ENCODE data around the gene SESN1. TPM values are rescaled to one million over a fixed set of nuclear protein-coding genes. Genes with fewer than 3 reads are reported as not detected.

Gene SESN1
- total RNA-seq, 1 donor from 2014 or later: 38.1 TPM

DNA sequence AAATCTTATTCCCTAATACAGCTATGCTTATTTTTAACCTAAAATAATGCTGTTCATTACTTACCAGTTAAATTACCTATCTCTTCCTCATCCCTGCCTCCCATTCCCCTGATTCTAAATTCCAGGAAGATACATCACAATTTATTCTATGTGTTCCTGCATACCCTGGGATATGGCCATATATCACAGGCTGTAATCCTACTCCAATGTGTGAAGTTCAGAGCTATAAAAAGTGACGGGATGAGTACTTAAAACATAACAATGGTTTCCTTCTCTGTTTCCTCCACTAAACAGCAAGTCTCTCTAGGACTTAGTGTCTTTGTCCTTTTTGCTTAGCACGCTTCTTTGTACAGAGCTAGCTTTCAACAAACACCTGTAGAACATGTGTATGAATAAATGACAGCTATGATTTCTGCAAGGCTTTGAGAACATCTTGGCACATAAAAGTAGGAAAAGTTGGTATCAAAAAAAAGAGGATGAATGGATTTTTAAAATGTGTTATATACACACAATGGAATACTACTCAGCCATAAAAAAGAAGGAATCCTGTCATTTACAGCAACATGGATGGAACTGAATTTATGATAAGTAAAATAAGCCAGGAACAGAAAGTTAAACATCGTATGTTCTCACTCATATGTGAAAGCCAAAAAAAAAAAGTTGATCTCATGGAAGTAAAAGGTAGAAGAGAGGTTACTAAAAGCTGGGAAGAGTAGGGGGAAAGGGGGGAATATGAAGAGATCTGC is 45.8 kb downstream of the SESN1 start:
- intact Hi-C loops (cut with DNase I): no loop called here
- no peak for DNase-seq (ENCODE audit: low spot score)

DNA sequence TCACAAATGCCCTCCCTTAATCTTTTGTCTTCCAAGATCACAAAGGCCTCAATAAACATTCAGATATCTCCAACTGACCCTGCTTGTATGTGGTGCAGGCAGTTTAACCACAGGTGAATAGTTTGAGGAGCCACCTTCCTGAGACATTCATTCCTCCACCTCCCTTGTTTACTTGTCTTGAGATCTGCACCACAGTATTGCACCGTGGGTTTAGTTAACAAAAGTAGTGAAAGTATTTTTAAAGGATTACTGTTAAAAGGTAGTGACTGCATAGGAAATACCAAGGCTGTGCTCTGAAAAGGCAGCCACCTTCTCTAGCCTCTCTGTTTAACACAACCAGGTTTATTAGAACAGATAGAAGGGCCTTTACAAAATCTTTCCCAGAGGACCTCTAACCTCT is 46.5 kb downstream of the SESN1 start:
- intact Hi-C loops (cut with DNase I): no loop called here
- ATAC-seq: no peak
- DNase-seq (ENCODE audit: low spot score): no peak

More for the DNA sequence above, 45.8 kb downstream of the SESN1 start:
- ATAC-seq: no peak

DNA sequence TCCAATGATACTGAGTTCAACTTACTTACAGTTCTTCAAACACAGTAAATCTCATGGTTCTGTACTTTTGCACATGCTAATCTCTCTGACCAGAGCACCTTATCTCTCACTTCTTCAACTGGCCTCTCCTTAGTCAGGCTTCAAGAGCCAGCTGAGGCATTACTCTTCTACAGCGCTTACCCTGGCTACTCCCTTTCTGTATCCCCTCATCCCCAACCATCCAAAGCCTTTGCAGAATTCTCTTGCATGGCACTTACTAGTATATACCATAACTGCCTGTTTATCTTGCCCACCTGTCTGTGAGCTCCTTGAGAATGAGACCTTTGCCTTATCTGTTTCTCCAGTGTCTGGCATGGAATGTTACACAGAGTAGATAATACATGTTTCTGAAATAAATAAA is 49.2 kb downstream of the SESN1 start:
- intact Hi-C loops (cut with DNase I): no loop called here
- DNase-seq (ENCODE audit: low spot score) (no peak), ATAC-seq (no peak)

DNA sequence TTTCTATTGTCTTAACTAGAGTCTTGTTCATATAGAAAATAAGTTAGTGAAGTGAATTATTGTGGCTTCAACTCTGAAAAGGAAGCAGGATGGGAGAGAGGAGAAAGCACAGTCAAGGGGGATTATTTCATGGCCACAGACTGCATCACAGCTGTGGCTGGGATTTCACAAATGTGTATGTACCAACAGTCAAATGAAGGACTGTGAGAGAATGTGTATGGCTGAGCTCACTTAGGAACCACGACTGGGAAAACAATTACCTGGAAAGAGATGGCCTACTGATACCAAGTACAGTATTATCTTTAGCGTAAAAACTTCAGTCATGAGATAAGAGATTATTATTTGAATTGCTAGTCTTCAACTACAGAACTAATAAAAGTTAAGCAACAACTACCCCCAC is 54.9 kb downstream of the SESN1 start:
- DNase-seq (ENCODE audit: low spot score): no peak
- no peak for ATAC-seq
- intact Hi-C loops (cut with DNase I): no loop called here

- ATAC-seq (no peak), DNase-seq (ENCODE audit: low spot score) (no peak)
- intact Hi-C loops (cut with DNase I): no loop called here
Measured at GRCh38 chr6:109038837-109039398, 55.7 kb downstream of the SESN1 start.

- ATAC-seq (peak; percentile 63), DNase-seq (ENCODE audit: low spot score) (no peak)
- intact Hi-C loops (cut with DNase I): no loop called here
Measured at GRCh38 chr6:109036574-109037294, 57.9 kb downstream of the SESN1 start.

- ATAC-seq (no peak), DNase-seq (ENCODE audit: low spot score) (no peak)
- intact Hi-C loops (cut with DNase I): no loop called here
Measured at GRCh38 chr6:109034526-109034925, 60.1 kb downstream of the SESN1 start.

DNA sequence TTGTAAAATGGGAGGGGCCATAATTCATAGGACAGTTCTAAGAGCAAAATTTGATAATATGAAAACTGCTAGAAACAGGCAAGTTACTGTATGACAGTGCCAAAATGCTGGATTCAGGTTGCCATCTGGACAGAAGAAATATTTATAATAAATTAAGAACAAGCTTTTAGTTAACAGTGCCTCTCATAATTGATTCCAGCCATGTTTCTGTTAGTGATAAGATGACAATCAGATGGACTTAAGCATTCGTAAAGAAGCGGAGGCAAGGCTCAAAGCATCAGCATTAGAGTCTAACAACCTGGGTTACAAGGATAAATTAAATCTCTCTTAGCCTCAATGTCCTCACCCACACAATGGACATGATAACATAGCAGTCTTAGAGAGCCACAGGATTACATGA is 61.0 kb downstream of the SESN1 start:
- ATAC-seq (no peak), DNase-seq (ENCODE audit: low spot score) (no peak)
- intact Hi-C loops (cut with DNase I): no loop called here

- ATAC-seq (no peak), DNase-seq (ENCODE audit: low spot score) (no peak)
- intact Hi-C loops (cut with DNase I): no loop called here
Measured at GRCh38 chr6:109031416-109031815, 63.2 kb downstream of the SESN1 start.

DNA sequence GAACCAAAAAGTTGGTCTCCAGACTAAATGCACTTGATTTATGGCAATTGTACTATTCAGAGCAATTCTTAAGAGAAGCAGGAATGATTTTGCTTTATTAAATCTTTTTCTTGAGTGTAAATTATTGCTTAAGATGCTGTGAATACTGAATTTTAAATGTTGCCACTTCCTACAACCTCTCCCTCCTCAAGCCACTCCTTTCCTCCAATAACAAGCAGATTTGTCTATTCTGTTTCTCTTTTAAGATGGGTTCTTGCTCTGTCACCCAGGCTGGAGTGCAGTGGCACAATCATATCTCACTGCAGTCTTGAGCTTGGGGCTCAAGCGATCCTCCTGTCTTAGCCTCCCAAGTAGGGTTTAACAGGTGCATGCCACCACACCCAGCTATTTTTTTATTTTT is 65.3 kb downstream of the SESN1 start:
- intact Hi-C loops (cut with DNase I): no loop called here
- ATAC-seq (no peak), DNase-seq (ENCODE audit: low spot score) (no peak)

GRCh38 chr6:109028439-109028838 is 66.2 kb downstream of the SESN1 start:
- DNase-seq (ENCODE audit: low spot score) (no peak), ATAC-seq (no peak)
- intact Hi-C loops (cut with DNase I): no loop called here

- DNase-seq (ENCODE audit: low spot score) (no peak), ATAC-seq (no peak)
- intact Hi-C loops (cut with DNase I): no loop called here
Measured at GRCh38 chr6:109027964-109028363, 66.7 kb downstream of the SESN1 start.

GRCh38 chr6:109025639-109026038 is 69.0 kb downstream of the SESN1 start:
- no peak for ATAC-seq
- no peak for DNase-seq (ENCODE audit: low spot score)
- intact Hi-C loops (cut with DNase I): no loop called here

DNA sequence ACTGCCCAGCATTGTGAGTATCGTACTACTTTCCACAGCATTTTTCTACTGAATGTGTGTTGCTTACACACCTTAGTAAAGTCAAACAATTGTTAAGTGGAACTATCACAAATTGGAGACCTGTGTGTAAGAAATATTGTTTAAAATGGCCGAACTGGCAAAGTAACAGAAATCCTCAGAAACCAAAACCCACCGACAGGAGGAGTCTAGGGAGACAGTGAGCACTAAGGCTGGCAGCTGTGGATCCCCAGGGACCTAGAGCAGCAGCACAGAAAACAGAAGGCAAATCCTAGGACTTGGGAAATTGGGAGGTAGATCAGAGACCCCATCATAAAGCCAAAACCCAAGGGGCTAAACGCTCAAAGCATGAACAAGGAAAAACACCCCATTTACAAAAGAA is 69.9 kb downstream of the SESN1 start:
- DNase-seq (ENCODE audit: low spot score): no peak
- no peak for ATAC-seq
- intact Hi-C loops (cut with DNase I): no loop called here

- DNase-seq (ENCODE audit: low spot score): no peak
- intact Hi-C loops (cut with DNase I): no loop called here
- no peak for ATAC-seq
Measured at GRCh38 chr6:109024368-109024767, 70.3 kb downstream of the SESN1 start.

DNA sequence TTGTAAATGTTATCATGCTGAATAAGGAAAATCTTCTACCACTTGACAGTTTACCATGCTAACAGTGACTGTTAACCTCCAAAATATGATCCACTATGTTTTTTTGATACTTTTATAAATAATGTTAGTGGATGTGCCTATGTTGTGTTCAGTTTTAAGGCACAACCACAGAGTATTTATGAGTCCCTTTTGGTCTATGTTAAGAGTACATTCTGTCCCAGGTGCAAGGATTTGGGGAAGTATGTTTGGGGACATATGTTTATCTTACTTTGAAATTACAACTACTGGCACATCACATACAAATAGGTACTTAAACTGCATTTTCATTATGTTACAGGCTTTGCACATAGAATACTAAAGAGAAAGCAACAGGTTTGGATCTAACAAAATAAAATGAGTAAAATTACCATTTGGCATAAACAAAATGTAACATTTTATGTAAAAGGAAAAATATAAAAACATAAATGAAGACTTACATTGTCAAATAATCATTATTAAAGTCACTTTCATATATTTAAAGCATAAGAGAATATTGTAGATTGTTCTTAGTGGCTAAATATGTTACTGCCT is 71.2 kb downstream of the SESN1 start:
- intact Hi-C loops (cut with DNase I): no loop called here
- DNase-seq (ENCODE audit: low spot score): no peak
- ATAC-seq: no peak

- intact Hi-C loops (cut with DNase I): no loop called here
Measured at GRCh38 chr6:109021870-109022269, 72.8 kb downstream of the SESN1 start.

DNA sequence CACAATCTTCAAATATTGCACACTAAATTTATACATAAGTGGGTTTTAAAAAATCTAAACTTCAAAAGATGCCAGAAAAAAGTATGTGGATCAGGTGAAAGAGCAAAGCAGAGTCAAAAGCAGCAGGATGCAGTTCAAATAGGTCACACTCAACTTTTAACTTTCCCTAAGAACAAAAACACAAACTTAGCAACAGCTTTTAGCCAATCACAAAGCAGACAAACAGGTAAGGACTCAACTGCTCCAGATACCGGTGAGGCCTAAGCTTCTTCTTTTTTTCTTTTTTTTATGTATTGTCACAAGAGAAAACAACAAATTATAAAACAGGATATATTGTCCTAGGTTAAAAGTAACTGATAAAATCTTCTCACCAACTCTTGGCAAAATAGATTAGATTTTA is 74.7 kb downstream of the SESN1 start:
- no peak for ATAC-seq
- no peak for DNase-seq (ENCODE audit: low spot score)
- intact Hi-C loops (cut with DNase I): no loop called here

More at GRCh38 chr6:109021870-109022269, 72.8 kb downstream of the SESN1 start:
- ATAC-seq (no peak), DNase-seq (ENCODE audit: low spot score) (no peak)

GRCh38 chr6:109015176-109015575 is 79.5 kb downstream of the SESN1 start:
- no peak for ATAC-seq
- intact Hi-C loops (cut with DNase I): no loop called here

GRCh38 chr6:109014606-109015005 is 80.0 kb downstream of the SESN1 start:
- ATAC-seq (no peak), DNase-seq (ENCODE audit: low spot score) (no peak)
- intact Hi-C loops (cut with DNase I): no loop called here

More at GRCh38 chr6:109015176-109015575, 79.5 kb downstream of the SESN1 start:
- no peak for DNase-seq (ENCODE audit: low spot score)

Measured in sciatic nerve (tissue), 2 donors.